ENCODE data around the gene KCNJ6. TPM values are rescaled to one million over a fixed set of nuclear protein-coding genes. Genes with fewer than 3 reads are reported as not detected.

KCNJ6 gene
- total RNA-seq, 1 donor from 2014 or later = 10.5 TPM

DNA sequence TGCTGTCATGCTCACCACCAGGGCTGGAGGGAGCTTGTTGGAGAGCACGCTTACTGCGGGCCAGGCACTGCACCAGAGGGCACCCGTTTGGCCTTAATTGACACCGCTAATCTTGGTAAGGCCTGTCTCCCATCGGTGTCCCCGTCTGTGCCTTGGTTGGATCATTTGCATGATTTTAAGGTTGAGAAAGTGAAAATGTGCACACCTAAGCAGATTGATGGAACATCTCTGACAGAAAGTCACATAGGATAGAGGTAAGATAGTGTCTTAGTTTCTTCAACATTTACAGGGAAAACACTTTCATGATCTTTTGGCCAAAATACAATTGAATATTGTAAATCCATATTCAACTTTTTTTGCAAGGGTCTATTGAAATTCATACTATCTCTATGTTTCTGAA lies 255.5 kb downstream of the KCNJ6 start:
- H3K4me1 Mint-ChIP-seq (ENCODE audit: unreplicated experiment) = peaks cover 23% of the 10 kb centered on the region
- DNase-seq (ENCODE audit: extremely low spot score, unreplicated experiment) = no peak
- H3K27me3 Mint-ChIP-seq (ENCODE audit: unreplicated experiment) = no peaks in the 10 kb centered on the region
- TF ChIP-seq, protein P1, sequence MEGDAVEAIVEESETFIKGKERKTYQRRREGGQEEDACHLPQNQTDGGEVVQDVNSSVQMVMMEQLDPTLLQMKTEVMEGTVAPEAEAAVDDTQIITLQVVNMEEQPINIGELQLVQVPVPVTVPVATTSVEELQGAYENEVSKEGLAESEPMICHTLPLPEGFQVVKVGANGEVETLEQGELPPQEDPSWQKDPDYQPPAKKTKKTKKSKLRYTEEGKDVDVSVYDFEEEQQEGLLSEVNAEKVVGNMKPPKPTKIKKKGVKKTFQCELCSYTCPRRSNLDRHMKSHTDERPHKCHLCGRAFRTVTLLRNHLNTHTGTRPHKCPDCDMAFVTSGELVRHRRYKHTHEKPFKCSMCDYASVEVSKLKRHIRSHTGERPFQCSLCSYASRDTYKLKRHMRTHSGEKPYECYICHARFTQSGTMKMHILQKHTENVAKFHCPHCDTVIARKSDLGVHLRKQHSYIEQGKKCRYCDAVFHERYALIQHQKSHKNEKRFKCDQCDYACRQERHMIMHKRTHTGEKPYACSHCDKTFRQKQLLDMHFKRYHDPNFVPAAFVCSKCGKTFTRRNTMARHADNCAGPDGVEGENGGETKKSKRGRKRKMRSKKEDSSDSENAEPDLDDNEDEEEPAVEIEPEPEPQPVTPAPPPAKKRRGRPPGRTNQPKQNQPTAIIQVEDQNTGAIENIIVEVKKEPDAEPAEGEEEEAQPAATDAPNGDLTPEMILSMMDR (IDR thresholded peaks at IDR 0.05) = no peak
- no peaks in the 10 kb centered on the region for H3K9me3 Mint-ChIP-seq (ENCODE audit: unreplicated experiment)
- no peak overlapping the region for H3K27ac Mint-ChIP-seq (ENCODE audit: unreplicated experiment)
- H3K36me3 Mint-ChIP-seq (ENCODE audit: unreplicated experiment) = no peaks in the 10 kb centered on the region
- H3K4me3 Mint-ChIP-seq (ENCODE audit: unreplicated experiment) = no peak overlapping the region

DNA sequence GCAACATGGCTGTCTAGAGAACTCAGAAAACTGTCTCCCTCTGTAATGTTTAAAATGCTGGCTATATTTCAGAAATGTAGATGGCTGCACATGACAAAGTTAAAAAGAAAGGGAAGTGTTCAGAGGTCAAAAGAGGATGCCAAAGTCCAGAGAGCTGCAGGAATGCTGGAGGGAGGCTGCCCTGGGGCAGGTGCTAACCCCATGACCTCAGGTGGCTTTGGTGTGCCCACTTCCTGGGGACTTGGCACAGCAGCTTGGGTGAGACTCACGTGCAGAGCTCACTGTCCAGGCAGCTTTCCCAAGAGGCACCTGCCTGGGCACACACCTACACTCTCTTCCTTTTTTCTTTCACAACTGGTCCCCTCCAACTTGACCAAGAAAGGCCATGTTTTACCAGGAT lies 256.4 kb downstream of the KCNJ6 start:
- DNase-seq (ENCODE audit: extremely low spot score, unreplicated experiment) = no peak
- Mint-ChIP-seq H3K4me1 (ENCODE audit: unreplicated experiment) (peaks cover 25% of the 10 kb centered on the region), H3K9me3 (ENCODE audit: unreplicated experiment) (no peaks in the 10 kb centered on the region), H3K36me3 (ENCODE audit: unreplicated experiment) (no peaks in the 10 kb centered on the region), H3K27me3 (ENCODE audit: unreplicated experiment) (no peaks in the 10 kb centered on the region), H3K4me3 (ENCODE audit: unreplicated experiment) (no peak overlapping the region), H3K27ac (ENCODE audit: unreplicated experiment) (no peak overlapping the region)
- TF ChIP-seq, protein P1 (IDR thresholded peaks at IDR 0.05) = no peak

DNA sequence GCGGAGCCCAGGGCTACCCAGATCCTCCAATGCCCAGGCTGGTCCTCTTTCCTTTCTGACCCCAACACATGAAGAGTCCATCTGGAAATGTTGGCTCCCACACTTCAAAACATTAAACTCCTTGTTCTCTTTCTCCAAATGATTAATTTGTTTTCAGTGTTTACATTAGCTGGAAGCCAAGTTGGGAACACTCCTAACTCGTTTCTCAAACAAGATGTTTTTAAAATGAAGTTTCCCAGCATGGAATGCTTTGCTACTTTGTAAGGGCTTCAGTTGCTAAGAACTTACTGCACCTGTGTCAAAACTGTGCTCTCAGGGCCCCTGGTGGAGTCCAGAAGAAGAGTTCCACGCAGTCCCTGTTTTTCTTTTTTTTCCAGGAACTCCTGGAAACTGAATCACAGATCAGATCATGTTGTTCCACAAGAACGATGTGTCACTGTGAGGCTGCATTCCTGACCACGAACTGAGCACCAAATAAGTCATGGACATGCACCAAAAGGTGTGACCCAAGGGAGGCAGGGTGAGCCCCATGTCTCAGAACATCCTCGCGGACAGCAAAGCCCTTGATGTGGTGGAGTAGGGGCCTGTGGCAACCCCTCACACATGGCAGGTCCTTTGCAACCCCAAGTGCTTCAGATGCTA lies 257.3 kb downstream of the KCNJ6 start:
- DNase-seq (ENCODE audit: extremely low spot score, unreplicated experiment) = no peak
- Mint-ChIP-seq H3K27ac (ENCODE audit: unreplicated experiment) (peak overlapping the region; percentile 93), H3K36me3 (ENCODE audit: unreplicated experiment) (no peaks in the 10 kb centered on the region), H3K27me3 (ENCODE audit: unreplicated experiment) (no peaks in the 10 kb centered on the region), H3K4me3 (ENCODE audit: unreplicated experiment) (peak overlapping the region; percentile 2), H3K4me1 (ENCODE audit: unreplicated experiment) (peaks cover 25% of the 10 kb centered on the region), H3K9me3 (ENCODE audit: unreplicated experiment) (no peaks in the 10 kb centered on the region)
- TF ChIP-seq, protein P1 (IDR thresholded peaks at IDR 0.05) = peak; percentile 52

DNA sequence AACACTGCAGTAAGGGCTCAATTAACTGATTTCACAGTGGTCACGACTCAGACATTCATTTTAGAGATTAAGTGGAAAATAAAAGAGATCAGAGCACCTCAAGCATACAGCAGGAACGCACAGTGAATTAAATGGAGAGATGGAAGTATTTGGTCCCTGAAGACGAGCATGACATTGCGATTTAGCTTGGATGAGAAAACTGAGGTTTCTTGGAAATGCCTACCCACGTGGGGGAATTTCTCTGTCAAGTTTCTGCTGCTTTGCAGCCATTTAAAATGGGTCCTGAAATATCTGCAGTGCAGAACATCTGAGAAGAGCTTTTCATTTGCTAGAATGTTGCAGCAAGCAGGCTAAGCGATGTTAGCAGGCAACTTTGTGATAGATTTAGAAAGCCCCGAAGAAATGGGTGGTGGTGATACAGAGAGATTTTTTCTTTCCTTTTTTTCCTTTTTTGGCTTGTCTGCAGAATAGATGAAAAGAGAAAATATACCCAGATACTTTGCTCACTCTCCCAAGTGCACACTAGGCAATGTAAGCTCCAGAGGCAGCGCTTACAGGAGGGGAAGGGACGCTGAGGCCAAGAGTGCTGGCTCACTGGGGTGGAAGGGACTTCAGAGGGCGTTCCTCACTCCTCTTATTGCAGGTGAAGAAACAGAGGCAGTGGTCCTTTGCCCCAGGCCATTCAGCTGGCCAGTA lies 258.0 kb downstream of the KCNJ6 start:
- TF ChIP-seq, protein P1 (IDR thresholded peaks at IDR 0.05) = no peak
- no peaks in the 10 kb centered on the region for H3K36me3 Mint-ChIP-seq (ENCODE audit: unreplicated experiment)
- H3K27ac Mint-ChIP-seq (ENCODE audit: unreplicated experiment) = peak overlapping the region; percentile 93
- peaks cover 25% of the 10 kb centered on the region for H3K4me1 Mint-ChIP-seq (ENCODE audit: unreplicated experiment)
- H3K9me3 Mint-ChIP-seq (ENCODE audit: unreplicated experiment) = no peaks in the 10 kb centered on the region
- DNase-seq (ENCODE audit: extremely low spot score, unreplicated experiment) = no peak
- H3K4me3 Mint-ChIP-seq (ENCODE audit: unreplicated experiment) = no peak overlapping the region
- no peaks in the 10 kb centered on the region for H3K27me3 Mint-ChIP-seq (ENCODE audit: unreplicated experiment)

DNA sequence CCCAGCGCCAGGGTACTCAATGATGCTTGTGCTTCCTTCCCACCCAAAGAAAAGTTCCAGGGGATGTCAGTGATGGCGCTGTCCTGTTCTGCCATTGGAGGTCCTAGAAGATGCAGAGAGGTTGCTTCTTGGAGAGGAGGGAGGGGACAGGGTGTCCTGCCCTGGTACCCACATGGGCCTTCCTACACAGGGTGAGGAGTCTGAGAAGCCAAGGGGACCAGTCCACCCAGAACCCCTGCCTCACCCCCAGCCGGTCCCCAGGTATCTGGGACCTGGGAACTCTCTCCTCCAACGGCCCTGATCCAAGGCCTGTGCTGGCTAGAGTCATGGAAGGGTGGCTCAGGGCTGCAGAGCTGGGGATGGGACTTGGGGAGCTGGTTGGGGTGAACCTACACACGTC lies 259.4 kb downstream of the KCNJ6 start:
- no peak overlapping the region for H3K27ac Mint-ChIP-seq (ENCODE audit: unreplicated experiment)
- no peak overlapping the region for H3K4me3 Mint-ChIP-seq (ENCODE audit: unreplicated experiment)
- H3K4me1 Mint-ChIP-seq (ENCODE audit: unreplicated experiment) = peaks cover 25% of the 10 kb centered on the region
- peak; percentile 60 for DNase-seq (ENCODE audit: extremely low spot score, unreplicated experiment)
- H3K9me3 Mint-ChIP-seq (ENCODE audit: unreplicated experiment) = no peaks in the 10 kb centered on the region
- H3K36me3 Mint-ChIP-seq (ENCODE audit: unreplicated experiment) = no peaks in the 10 kb centered on the region
- no peaks in the 10 kb centered on the region for H3K27me3 Mint-ChIP-seq (ENCODE audit: unreplicated experiment)
- TF ChIP-seq, protein P1 (IDR thresholded peaks at IDR 0.05) = no peak

Data from osteocyte (in vitro differentiated cells).